ENCODE data around the gene SURF1.

Gene SURF1

GRCh38 chr9:133323991-133324703 lies 32.1 kb downstream of the SURF1 start:
- Histone ChIP-seq H3K36me3 (ENCODE audit: low read length) (no peaks in the 10 kb centered on the region), H3K79me2 (ENCODE audit: insufficient read depth, low read length) (no peaks in the 10 kb centered on the region), H3K4me2 (ENCODE audit: low read depth, low read length, poor library complexity, severe bottlenecking) (no peak overlapping the region), H3K9me2 (replicated peaks; ENCODE audit: insufficient read depth, low read length) (no peaks in the 10 kb centered on the region), H4K20me1 (ENCODE audit: low read depth, low read length) (no peaks in the 10 kb centered on the region), H3F3A (ENCODE audit: insufficient read depth) (no peaks in the 10 kb centered on the region), H3K9ac (ENCODE audit: low read length) (no peak overlapping the region), H3K4me3 (ENCODE audit: insufficient read depth, low read length, poor library complexity, severe bottlenecking) (no peak overlapping the region), H3K9me3 (ENCODE audit: insufficient read depth, low read length) (no peaks in the 10 kb centered on the region), H2AFZ (ENCODE audit: low read depth, low read length, severe bottlenecking) (no peak overlapping the region), H3K27me3 (ENCODE audit: low read length) (no peaks in the 10 kb centered on the region), H3K27ac (ENCODE audit: low read depth, low read length) (no peak overlapping the region)
- TF ChIP-seq EZH2phosphoT487 (conservative IDR thresholded peaks at IDR 0.05; ENCODE audit: low read length) (no peak), CTCF (IDR thresholded peaks at IDR 0.05; ENCODE audit: insufficient read depth, low read length, poor library complexity, severe bottlenecking) (no peak)

- Histone ChIP-seq H3K36me3 (ENCODE audit: low read length) (no peaks in the 10 kb centered on the region), H3K9ac (ENCODE audit: low read length) (no peak overlapping the region), H3K9me2 (replicated peaks; ENCODE audit: insufficient read depth, low read length) (no peaks in the 10 kb centered on the region), H3K27ac (ENCODE audit: low read depth, low read length) (no peak overlapping the region), H3K4me3 (ENCODE audit: insufficient read depth, low read length, poor library complexity, severe bottlenecking) (no peak overlapping the region), H4K20me1 (ENCODE audit: low read depth, low read length) (no peaks in the 10 kb centered on the region), H3F3A (ENCODE audit: insufficient read depth) (no peaks in the 10 kb centered on the region), H3K79me2 (ENCODE audit: insufficient read depth, low read length) (no peaks in the 10 kb centered on the region), H3K9me3 (ENCODE audit: insufficient read depth, low read length) (no peaks in the 10 kb centered on the region), H2AFZ (ENCODE audit: low read depth, low read length, severe bottlenecking) (no peak overlapping the region), H3K4me2 (ENCODE audit: low read depth, low read length, poor library complexity, severe bottlenecking) (no peak overlapping the region), H3K27me3 (ENCODE audit: low read length) (no peaks in the 10 kb centered on the region)
- TF ChIP-seq CTCF (IDR thresholded peaks at IDR 0.05; ENCODE audit: insufficient read depth, low read length, poor library complexity, severe bottlenecking) (no peak), EZH2phosphoT487 (conservative IDR thresholded peaks at IDR 0.05; ENCODE audit: low read length) (no peak)
Measured at GRCh38 chr9:133323211-133323610, 33.1 kb downstream of the SURF1 start.

GRCh38 chr9:133322701-133323100 lies 33.6 kb downstream of the SURF1 start:
- Histone ChIP-seq H3K4me2 (ENCODE audit: low read depth, low read length, poor library complexity, severe bottlenecking) (no peak overlapping the region), H3K79me2 (ENCODE audit: insufficient read depth, low read length) (no peaks in the 10 kb centered on the region), H3K36me3 (ENCODE audit: low read length) (no peaks in the 10 kb centered on the region), H3K4me3 (ENCODE audit: insufficient read depth, low read length, poor library complexity, severe bottlenecking) (no peak overlapping the region), H3K9me2 (replicated peaks; ENCODE audit: insufficient read depth, low read length) (no peaks in the 10 kb centered on the region), H3K27me3 (ENCODE audit: low read length) (no peaks in the 10 kb centered on the region), H4K20me1 (ENCODE audit: low read depth, low read length) (no peaks in the 10 kb centered on the region), H3F3A (ENCODE audit: insufficient read depth) (no peaks in the 10 kb centered on the region), H3K9ac (ENCODE audit: low read length) (no peak overlapping the region), H3K27ac (ENCODE audit: low read depth, low read length) (no peak overlapping the region), H2AFZ (ENCODE audit: low read depth, low read length, severe bottlenecking) (no peak overlapping the region), H3K9me3 (ENCODE audit: insufficient read depth, low read length) (no peaks in the 10 kb centered on the region)
- TF ChIP-seq CTCF (IDR thresholded peaks at IDR 0.05; ENCODE audit: insufficient read depth, low read length, poor library complexity, severe bottlenecking) (no peak), EZH2phosphoT487 (conservative IDR thresholded peaks at IDR 0.05; ENCODE audit: low read length) (no peak)
